Measurements from ENCODE around the gene ELF4. TPM values are rescaled to one million over a fixed set of nuclear protein-coding genes. Genes with fewer than 3 reads are reported as not detected.

The ELF4 gene
- total and polyA plus RNA-seq, 2 of the 4 experiments (the other 2 are of a cell fraction), result 10.9 to 19.0 TPM

GRCh38 chrX:130114141-130114588 is 3.9 kb upstream of the ELF4 start:
- no peak for ATAC-seq (ENCODE audit: low read depth)

More at GRCh38 chrX:130114141-130114588, 3.9 kb upstream of the ELF4 start:
- Histone ChIP-seq H3K4me1 (ENCODE audit: control insufficient read depth, insufficient read depth, low read length) (peaks cover 6% of the 10 kb centered on the region; the same call in 1 of the 2 replicates), H2BK120ac (ENCODE audit: low read depth, low read length) (no peak overlapping the region), H2BK20ac (ENCODE audit: low read depth, low read length) (no peak overlapping the region), H3K36me3 (ENCODE audit: control insufficient read depth, insufficient read depth, low read length) (no peaks in the 10 kb centered on the region), H2BK15ac (ENCODE audit: low read depth, low read length) (no peak overlapping the region), H4K5ac (ENCODE audit: low read depth, low read length) (no peak overlapping the region), H2AK9ac (replicated peaks; ENCODE audit: low read depth, low read length, poor library complexity) (no peak overlapping the region), H3K56ac (ENCODE audit: extremely low read depth, insufficient read depth, low read length) (no peak overlapping the region), H3K14ac (replicated peaks; ENCODE audit: low read depth, low read length) (no peak overlapping the region), H2BK5ac (ENCODE audit: low read depth, low read length, poor library complexity, severe bottlenecking) (no peak overlapping the region), H2AK5ac (ENCODE audit: low read depth, low read length) (no peak overlapping the region; the same call in 1 of the 2 replicates), H3K27ac (ENCODE audit: insufficient read depth, low read length) (no peak overlapping the region), H3K9me1 (ENCODE audit: insufficient read depth, low read length) (no peaks in the 10 kb centered on the region; the same call in 1 of the 2 replicates), H4K91ac (ENCODE audit: insufficient read depth, low read depth, low read length) (no peak overlapping the region), H3K4me2 (ENCODE audit: low read depth, low read length) (no peak overlapping the region), H2AFZ (replicated peaks; ENCODE audit: low read length, poor library complexity) (no peak overlapping the region), H3K4ac (ENCODE audit: low read depth, low read length) (no peak overlapping the region), H3K4me3 (ENCODE audit: insufficient read depth, low read depth, low read length) (no peak overlapping the region), H3K23ac (ENCODE audit: low read depth, low read length) (no peak overlapping the region), H3K27me3 (ENCODE audit: control insufficient read depth, insufficient read depth, low read length) (no peaks in the 10 kb centered on the region), H3K9me3 (ENCODE audit: control insufficient read depth, insufficient read depth, low read length) (no peaks in the 10 kb centered on the region), H3K79me1 (ENCODE audit: low read depth in 1 of 2, low read length in 2 of 2) (peaks cover 0 to 13% of the 10 kb centered on the region in 2 experiments; a peak in 1 of 4 replicates), H4K8ac (ENCODE audit: low read depth in 2 of 2, low read length in 2 of 2) (no peak overlapping the region), H4K20me1 (ENCODE audit: insufficient read depth, low read length) (0 out of 2 replicates have a peak, but pooled peaks cover 4% of the 10 kb centered on the region), H3K9ac (ENCODE audit: low read depth, low read length) (no peak overlapping the region), H3K18ac (ENCODE audit: low read depth, low read length) (no peak overlapping the region)
- ChIA-PET POLR2A (ENCODE audit: unreplicated experiment) (no interaction called here), CTCF (interaction anchor here (0.5 kb wide), 1 partner anchor 12 kb away, joined by 5 read pairs; no protein-coding TSS in a partner anchor)
- BruUV-seq (replicated peaks), result no TSS peak
- no peak for TF ChIP-seq FOS (IDR thresholded peaks at IDR 0.05; ENCODE audit: low read depth, low read length)
- no peak for TF ChIP-seq NFE2L2 (IDR thresholded peaks at IDR 0.05; ENCODE audit: low read depth, low read length)
- TF ChIP-seq ELK1 (IDR thresholded peaks at IDR 0.05; ENCODE audit: borderline replicate concordance, low read depth, low read length), result no peak
- TF ChIP-seq MXI1 (IDR thresholded peaks at IDR 0.05; ENCODE audit: borderline replicate concordance, low read depth, low read length), result no peak
- TF ChIP-seq USF2 (IDR thresholded peaks at IDR 0.05; ENCODE audit: low read depth, low read length), result no peak
- no peak for TF ChIP-seq POLR2A (IDR thresholded peaks at IDR 0.05; ENCODE audit: low read depth, low read length)
- TF ChIP-seq CTCF (conservative IDR thresholded peaks at IDR 0.05; ENCODE audit: low read depth, low read length), result no peak
- no peak for TF ChIP-seq MAZ (IDR thresholded peaks at IDR 0.05; ENCODE audit: borderline replicate concordance, low read depth, low read length)
- no peak for TF ChIP-seq MAFK (IDR thresholded peaks at IDR 0.05; ENCODE audit: low read depth, low read length)
- TF ChIP-seq SMC3 (IDR thresholded peaks at IDR 0.05; ENCODE audit: low read depth, low read length), result no peak
- TF ChIP-seq CEBPB (IDR thresholded peaks at IDR 0.05; ENCODE audit: low read depth, low read length), result no peak
- TF ChIP-seq RFX5 (IDR thresholded peaks at IDR 0.05; ENCODE audit: low read depth, low read length), result no peak
- TF ChIP-seq CHD1 (IDR thresholded peaks at IDR 0.05; ENCODE audit: low read depth, low read length), result no peak
- no peak for TF ChIP-seq RCOR1 (IDR thresholded peaks at IDR 0.05; ENCODE audit: insufficient replicate concordance, low read length)
- TF ChIP-seq BHLHE40 (IDR thresholded peaks at IDR 0.05; ENCODE audit: low read depth, low read length), result no peak
- TF ChIP-seq RAD21 (IDR thresholded peaks at IDR 0.05; ENCODE audit: low read length), result no peak
- peak; percentile 19 for DNase-seq
- intact Hi-C loops (cut with micrococcal nuclease) (loop anchor here (5.0 kb wide), 1 partner anchor 58 kb away; the partner anchor contains the start of gene RAB33A), dilution Hi-C loops (cut with HindIII; ENCODE audit: low sequenced_read_pairs, unreplicated experiment) (no loop called here), in situ Hi-C loops (cut with MboI; ENCODE audit: low sequenced_read_pairs) (no loop called here)
- 27% methylated on average over 2 of the region's 9 CpGs; no CpG with 5 or more reads in 1 of the 2 experiments for WGBS, 2 experiments (ENCODE audit: extremely low coverage in 2 of 2, insufficient read length in 1 of 2)
